ENCODE results near the gene EPHB6.

DNA sequence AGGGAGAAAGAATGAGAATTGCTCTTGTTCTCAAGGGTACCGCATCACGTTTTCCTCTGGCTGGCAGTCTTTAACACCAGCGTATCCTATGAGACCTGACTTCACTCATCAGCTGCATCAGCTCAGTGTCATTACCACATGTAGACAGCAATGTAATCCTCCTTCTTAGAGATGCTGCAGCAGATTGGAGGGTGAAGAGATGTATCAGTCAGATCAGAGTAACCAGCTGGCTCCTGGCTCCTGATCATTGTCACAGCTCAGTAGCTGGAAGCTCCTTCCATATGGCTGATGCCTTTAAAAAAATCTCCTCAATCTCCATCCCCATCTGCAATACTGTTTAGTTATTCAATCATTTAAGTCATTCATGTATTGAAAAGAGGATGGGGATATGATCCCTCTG, 39.7 kb upstream of the EPHB6 start:
- TF ChIP-seq, protein P1, sequence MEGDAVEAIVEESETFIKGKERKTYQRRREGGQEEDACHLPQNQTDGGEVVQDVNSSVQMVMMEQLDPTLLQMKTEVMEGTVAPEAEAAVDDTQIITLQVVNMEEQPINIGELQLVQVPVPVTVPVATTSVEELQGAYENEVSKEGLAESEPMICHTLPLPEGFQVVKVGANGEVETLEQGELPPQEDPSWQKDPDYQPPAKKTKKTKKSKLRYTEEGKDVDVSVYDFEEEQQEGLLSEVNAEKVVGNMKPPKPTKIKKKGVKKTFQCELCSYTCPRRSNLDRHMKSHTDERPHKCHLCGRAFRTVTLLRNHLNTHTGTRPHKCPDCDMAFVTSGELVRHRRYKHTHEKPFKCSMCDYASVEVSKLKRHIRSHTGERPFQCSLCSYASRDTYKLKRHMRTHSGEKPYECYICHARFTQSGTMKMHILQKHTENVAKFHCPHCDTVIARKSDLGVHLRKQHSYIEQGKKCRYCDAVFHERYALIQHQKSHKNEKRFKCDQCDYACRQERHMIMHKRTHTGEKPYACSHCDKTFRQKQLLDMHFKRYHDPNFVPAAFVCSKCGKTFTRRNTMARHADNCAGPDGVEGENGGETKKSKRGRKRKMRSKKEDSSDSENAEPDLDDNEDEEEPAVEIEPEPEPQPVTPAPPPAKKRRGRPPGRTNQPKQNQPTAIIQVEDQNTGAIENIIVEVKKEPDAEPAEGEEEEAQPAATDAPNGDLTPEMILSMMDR (IDR thresholded peaks at IDR 0.05; ENCODE audit: low read depth, low read length, poor library complexity, severe bottlenecking): no peak
- no peak for TF ChIP-seq EZH2phosphoT487 (IDR thresholded peaks at IDR 0.05; ENCODE audit: borderline replicate concordance, low read length)

Data from DOHH2 (cell line).